ENCODE results near the gene RUFY1.

RUFY1 gene

DNA sequence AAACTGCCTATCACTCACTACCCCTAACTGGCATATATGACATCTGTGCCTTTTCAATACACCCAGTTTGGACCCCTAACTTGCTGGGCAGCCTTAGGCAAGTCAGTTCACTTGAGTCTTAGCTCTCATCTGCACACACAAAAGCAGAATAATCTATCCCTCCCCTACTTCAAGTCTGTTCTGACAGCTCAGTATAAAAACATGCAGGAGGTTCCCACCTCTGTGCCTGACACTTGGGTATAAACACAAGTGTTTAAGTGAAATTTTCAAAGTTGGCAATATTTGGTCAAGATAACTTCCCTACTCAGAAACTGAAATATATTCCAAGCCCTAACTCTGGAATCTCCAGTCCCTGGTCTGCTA is 60.5 kb downstream of the RUFY1 start:
- no peak for DNase-seq (ENCODE audit: insufficient read length, low spot score)
- FAIRE-seq: no peak
- TF ChIP-seq PAX5 (IDR thresholded peaks at IDR 0.05; ENCODE audit: insufficient read depth, low read length, severe bottlenecking) (no peak), POLR2A (IDR thresholded peaks at IDR 0.05; ENCODE audit: low read depth, low read length) (no peak), SPI1 (IDR thresholded peaks at IDR 0.05; ENCODE audit: low read depth, low read length) (no peak), TAF1 (IDR thresholded peaks at IDR 0.05; ENCODE audit: low read depth, low read length) (no peak), POLR2AphosphoS5 (IDR thresholded peaks at IDR 0.05; ENCODE audit: low read depth, low read length) (no peak), POU2F2 (IDR thresholded peaks at IDR 0.05; ENCODE audit: low read depth, low read length) (no peak)

DNA sequence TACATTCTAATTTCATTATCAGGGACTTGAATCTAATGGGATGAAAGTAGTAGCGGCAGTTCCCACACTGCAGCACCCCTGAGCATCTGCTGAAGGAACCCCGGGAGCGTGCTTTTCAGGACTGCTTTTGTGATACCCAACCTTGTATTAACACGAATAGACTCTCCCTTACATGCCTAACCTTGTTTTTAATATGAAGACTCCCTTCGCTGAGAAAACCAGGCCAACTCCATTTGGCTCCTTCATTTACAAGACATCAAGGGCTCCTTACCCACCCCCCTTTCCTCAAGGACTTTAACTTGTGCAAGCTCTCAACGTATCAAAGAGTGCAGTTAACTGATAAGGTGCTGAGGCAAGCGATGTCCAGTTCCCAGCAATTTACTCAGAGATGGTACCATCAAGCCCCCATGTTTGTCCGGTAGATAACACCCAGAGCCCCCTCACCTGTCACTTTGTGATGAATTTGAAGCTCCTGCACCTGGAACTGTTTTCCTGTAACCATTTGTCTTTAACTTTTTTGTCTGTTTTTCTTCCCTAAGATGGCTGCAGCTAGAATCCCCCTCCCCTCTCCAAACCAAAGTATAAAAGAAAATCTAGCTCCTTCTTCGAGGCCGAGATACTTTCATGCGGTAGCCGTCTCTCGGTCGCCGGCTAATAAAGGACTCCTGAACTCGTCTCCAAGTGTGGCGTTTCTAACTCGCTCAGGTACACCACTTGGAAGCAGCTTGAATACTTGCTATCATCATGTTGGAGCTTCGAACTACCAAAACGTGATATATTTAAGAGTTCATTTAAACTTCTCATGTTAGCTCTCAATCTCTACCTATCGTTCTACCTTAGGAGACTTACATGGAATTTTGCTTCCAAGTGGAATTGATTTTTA is 62.5 kb downstream of the RUFY1 start:
- TF ChIP-seq PAX5 (IDR thresholded peaks at IDR 0.05; ENCODE audit: insufficient read depth, low read length, severe bottlenecking) (no peak), POU2F2 (IDR thresholded peaks at IDR 0.05; ENCODE audit: low read depth, low read length) (no peak), POLR2A (IDR thresholded peaks at IDR 0.05; ENCODE audit: low read depth, low read length) (peak; percentile 76; the same call in 1 of the 2 replicates), TAF1 (IDR thresholded peaks at IDR 0.05; ENCODE audit: low read depth, low read length) (no peak), SPI1 (IDR thresholded peaks at IDR 0.05; ENCODE audit: low read depth, low read length) (no peak), POLR2AphosphoS5 (IDR thresholded peaks at IDR 0.05; ENCODE audit: low read depth, low read length) (peak; percentile 68)
- DNase-seq (ENCODE audit: insufficient read length, low spot score): no peak
- FAIRE-seq: no peak

DNA sequence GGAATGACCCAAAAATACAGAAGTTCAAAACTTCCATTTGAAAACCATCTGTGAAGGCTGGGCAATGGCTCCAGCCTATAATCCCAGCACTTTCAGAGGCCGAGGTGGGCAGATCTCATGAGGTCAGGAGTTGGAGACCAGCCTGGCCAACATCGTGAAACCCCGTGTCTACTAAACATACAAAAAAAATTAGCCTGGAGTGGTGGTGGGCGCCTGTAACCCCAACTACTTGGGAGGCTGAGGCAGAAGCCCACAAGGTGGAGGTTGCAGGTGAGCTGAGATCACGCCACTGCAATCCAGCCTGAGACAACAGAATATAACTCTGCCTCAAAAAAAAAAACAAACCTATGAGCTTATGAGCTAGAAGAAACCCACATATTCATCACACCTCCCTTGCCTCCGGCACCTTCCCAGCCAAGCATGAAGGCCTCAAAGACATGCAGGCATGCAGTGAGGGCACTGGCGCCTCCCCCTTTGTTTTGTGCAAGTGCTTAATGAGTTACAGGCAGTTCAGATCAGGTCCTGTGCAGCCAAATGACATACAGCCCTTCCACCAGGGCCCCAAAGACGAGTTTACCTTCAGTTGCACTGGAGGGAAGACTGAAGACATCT is 63.2 kb downstream of the RUFY1 start:
- no peak for DNase-seq (ENCODE audit: insufficient read length, low spot score)
- peak; percentile 59; the same call in 1 of the 2 replicates for TF ChIP-seq POLR2AphosphoS5 (IDR thresholded peaks at IDR 0.05; ENCODE audit: low read depth, low read length)
- TF ChIP-seq POU2F2 (IDR thresholded peaks at IDR 0.05; ENCODE audit: low read depth, low read length): peak; percentile 7; the same call in 1 of the 2 replicates
- no peak for TF ChIP-seq PAX5 (IDR thresholded peaks at IDR 0.05; ENCODE audit: insufficient read depth, low read length, severe bottlenecking)
- no peak for TF ChIP-seq SPI1 (IDR thresholded peaks at IDR 0.05; ENCODE audit: low read depth, low read length)
- peak; percentile 72; the same call in 1 of the 2 replicates for TF ChIP-seq POLR2A (IDR thresholded peaks at IDR 0.05; ENCODE audit: low read depth, low read length)
- no peak for FAIRE-seq

DNA sequence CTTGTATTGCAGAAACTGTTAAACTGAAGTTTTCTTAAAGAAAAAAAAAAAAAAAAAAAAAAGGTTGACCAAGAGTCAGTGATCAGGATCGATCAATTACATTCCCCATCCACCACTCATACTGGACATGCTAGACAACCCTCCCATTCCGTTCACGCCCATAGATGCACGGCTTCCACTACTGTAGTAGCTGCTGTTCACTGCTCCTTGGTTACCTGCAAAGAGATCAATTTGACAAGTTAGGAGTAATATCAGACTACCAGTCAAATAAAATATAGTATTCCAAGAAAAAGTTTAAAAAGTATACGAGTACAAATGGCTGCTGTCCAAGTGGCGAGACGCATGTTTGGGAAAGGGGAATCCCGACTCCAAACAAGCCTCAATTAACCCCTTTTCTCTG is 64.4 kb downstream of the RUFY1 start:
- no peak for FAIRE-seq
- DNase-seq (ENCODE audit: insufficient read length, low spot score): no peak
- no peak for TF ChIP-seq TAF1 (IDR thresholded peaks at IDR 0.05; ENCODE audit: low read depth, low read length)
- TF ChIP-seq POLR2AphosphoS5 (IDR thresholded peaks at IDR 0.05; ENCODE audit: low read depth, low read length): no peak
- no peak for TF ChIP-seq PAX5 (IDR thresholded peaks at IDR 0.05; ENCODE audit: insufficient read depth, low read length, severe bottlenecking)
- TF ChIP-seq SPI1 (IDR thresholded peaks at IDR 0.05; ENCODE audit: low read depth, low read length): no peak
- TF ChIP-seq POLR2A (IDR thresholded peaks at IDR 0.05; ENCODE audit: low read depth, low read length): no peak
- TF ChIP-seq POU2F2 (IDR thresholded peaks at IDR 0.05; ENCODE audit: low read depth, low read length): no peak

DNA sequence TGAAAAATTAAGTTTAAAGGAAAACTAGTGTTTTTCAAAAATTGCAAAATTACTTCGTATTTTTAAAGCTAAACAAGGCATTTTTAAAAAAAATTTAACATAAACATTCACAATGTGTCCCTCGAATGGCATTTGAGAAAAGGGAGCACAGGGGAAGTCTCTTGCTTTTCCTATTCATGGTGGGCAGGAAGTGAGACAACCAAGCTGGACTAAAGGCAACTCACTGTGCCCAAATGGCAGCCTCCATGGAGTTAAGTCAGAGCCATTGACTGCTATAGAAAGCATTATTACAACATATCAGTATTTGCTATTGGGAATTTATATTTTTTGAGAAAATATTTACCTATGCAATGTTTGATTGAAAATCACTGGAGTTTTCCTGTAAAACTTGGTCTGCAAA is 64.8 kb downstream of the RUFY1 start:
- TF ChIP-seq POU2F2 (IDR thresholded peaks at IDR 0.05; ENCODE audit: low read depth, low read length) (no peak), TAF1 (IDR thresholded peaks at IDR 0.05; ENCODE audit: low read depth, low read length) (no peak), POLR2A (IDR thresholded peaks at IDR 0.05; ENCODE audit: low read depth, low read length) (no peak), PAX5 (IDR thresholded peaks at IDR 0.05; ENCODE audit: insufficient read depth, low read length, severe bottlenecking) (no peak), POLR2AphosphoS5 (IDR thresholded peaks at IDR 0.05; ENCODE audit: low read depth, low read length) (no peak), SPI1 (IDR thresholded peaks at IDR 0.05; ENCODE audit: low read depth, low read length) (no peak)
- FAIRE-seq (no peak), DNase-seq (ENCODE audit: insufficient read length, low spot score) (no peak)

DNA sequence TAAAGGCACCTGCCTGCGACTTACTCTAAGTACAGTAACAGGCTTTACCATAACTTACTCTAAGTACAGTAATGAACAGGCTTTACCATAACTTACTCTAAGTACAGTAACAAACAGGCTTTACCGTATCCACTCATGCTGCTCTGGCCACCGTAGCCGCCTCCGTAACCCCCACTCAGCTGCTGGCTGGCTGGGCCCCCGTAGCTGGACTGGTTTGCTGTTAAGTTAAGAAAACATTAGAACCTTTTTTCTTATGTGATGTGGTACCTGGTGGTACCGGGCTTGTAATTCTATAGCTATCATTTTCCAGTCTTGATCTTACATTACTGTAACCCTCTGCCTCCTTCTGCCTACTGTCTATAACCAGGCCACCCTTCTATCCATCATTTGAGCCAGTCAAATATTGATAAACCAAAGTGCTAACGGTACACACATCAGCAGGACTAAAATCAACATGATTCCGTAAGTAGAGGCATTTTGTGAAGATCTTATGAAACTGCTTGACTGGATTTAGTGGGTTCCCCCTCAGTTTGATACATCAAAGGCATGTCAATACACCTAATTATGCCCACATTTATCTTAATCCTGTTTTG is 65.7 kb downstream of the RUFY1 start:
- TF ChIP-seq POLR2A (IDR thresholded peaks at IDR 0.05; ENCODE audit: low read depth, low read length) (peak; percentile 47; the same call in 1 of the 2 replicates), POU2F2 (IDR thresholded peaks at IDR 0.05; ENCODE audit: low read depth, low read length) (no peak), POLR2AphosphoS5 (IDR thresholded peaks at IDR 0.05; ENCODE audit: low read depth, low read length) (peak; percentile 59), SPI1 (IDR thresholded peaks at IDR 0.05; ENCODE audit: low read depth, low read length) (no peak), PAX5 (IDR thresholded peaks at IDR 0.05; ENCODE audit: insufficient read depth, low read length, severe bottlenecking) (no peak), TAF1 (IDR thresholded peaks at IDR 0.05; ENCODE audit: low read depth, low read length) (no peak)
- no peak for DNase-seq (ENCODE audit: insufficient read length, low spot score)
- FAIRE-seq: no peak

DNA sequence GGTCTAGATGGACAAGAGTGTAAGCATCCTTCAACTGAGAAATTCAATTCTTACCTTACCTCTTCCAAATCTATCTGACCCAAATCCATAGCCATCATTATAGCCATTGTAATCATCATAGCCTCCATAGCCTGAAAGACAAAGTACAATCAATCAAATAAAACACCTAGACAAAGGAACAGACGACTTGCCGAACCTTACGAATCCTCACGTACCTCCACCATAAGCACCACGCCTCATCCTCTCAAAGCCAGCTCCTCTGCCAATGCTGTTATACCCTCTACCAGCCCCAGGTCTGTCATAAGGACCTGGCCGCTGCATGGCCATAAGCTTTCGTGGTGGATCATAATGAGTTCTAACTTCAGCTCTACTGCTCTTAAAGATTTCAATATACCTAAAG is 67.6 kb downstream of the RUFY1 start:
- FAIRE-seq (no peak), DNase-seq (ENCODE audit: insufficient read length, low spot score) (no peak)
- TF ChIP-seq POLR2AphosphoS5 (IDR thresholded peaks at IDR 0.05; ENCODE audit: low read depth, low read length) (no peak), PAX5 (IDR thresholded peaks at IDR 0.05; ENCODE audit: insufficient read depth, low read length, severe bottlenecking) (no peak), TAF1 (IDR thresholded peaks at IDR 0.05; ENCODE audit: low read depth, low read length) (no peak), SPI1 (IDR thresholded peaks at IDR 0.05; ENCODE audit: low read depth, low read length) (no peak), POU2F2 (IDR thresholded peaks at IDR 0.05; ENCODE audit: low read depth, low read length) (no peak), POLR2A (IDR thresholded peaks at IDR 0.05; ENCODE audit: low read depth, low read length) (no peak; the same call in none of the 2 replicates)

DNA sequence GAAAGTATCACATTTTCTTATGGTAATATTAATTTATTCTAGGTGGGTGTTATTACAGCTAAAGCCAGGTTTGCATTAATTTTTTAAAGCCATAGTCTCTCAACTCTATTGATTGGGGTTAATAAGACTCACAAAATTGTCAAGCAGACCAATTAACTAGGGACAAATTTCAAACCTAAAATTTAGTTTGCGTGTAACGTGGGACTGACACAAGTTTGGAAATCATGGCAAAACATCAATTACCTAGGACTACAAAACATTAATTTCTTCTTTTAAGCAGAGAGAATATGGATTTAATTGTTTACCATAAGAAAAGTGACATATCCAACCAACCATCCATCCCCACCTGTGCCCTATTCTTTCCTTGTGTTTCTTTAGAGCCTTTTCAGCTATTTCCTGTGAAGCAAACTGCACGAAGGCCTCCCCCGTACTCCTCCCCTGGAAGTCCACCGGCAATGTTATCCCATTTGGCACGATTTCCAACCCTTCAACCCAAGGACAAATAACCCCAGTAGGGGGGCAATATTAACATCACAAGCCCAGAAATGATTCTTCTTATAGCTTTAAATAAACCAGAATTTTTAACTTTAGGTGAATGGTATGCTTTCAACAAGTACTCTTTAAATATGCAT is 68.7 kb downstream of the RUFY1 start:
- no peak for TF ChIP-seq TAF1 (IDR thresholded peaks at IDR 0.05; ENCODE audit: low read depth, low read length)
- TF ChIP-seq POLR2A (IDR thresholded peaks at IDR 0.05; ENCODE audit: low read depth, low read length): no peak
- TF ChIP-seq PAX5 (IDR thresholded peaks at IDR 0.05; ENCODE audit: insufficient read depth, low read length, severe bottlenecking): no peak
- no peak for TF ChIP-seq POLR2AphosphoS5 (IDR thresholded peaks at IDR 0.05; ENCODE audit: low read depth, low read length)
- no peak for TF ChIP-seq POU2F2 (IDR thresholded peaks at IDR 0.05; ENCODE audit: low read depth, low read length)
- TF ChIP-seq SPI1 (IDR thresholded peaks at IDR 0.05; ENCODE audit: low read depth, low read length): no peak
- FAIRE-seq (no peak), DNase-seq (ENCODE audit: insufficient read length, low spot score) (no peak)
